GM18498 (cell line): ENCODE data around the gene IL3RA.
"Not testable (repeated sequence)": the region's sequence is repeated elsewhere in the genome, so short reads cannot be mapped to it uniquely, and the experiment has no call there.

Source experiments
- ATAC-seq: cut with Tn5 transposase; IDR thresholded peaks from one replicate; pipeline ENCODE4 v1.9.1; 2021; ENCODE audit warnings: mild to moderate bottlenecking, moderate library complexity; ENCODE audit not compliant: unreplicated experiment

The IL3RA gene

GRCh38 chrX:1421433-1422134, 85.0 kb downstream of the IL3RA start:
- ATAC-seq: no peak

- no peak for ATAC-seq
Observed at GRCh38 chrX:1422135-1422465, 85.5 kb downstream of the IL3RA start.

GRCh38 chrX:1423215-1423614, 86.6 kb downstream of the IL3RA start:
- no peak for ATAC-seq

GRCh38 chrX:1424147-1424851, 87.7 kb downstream of the IL3RA start:
- ATAC-seq: no peak

- ATAC-seq: no peak
Observed at GRCh38 chrX:1425381-1425780, 88.8 kb downstream of the IL3RA start.

GRCh38 chrX:1426321-1426720, 89.7 kb downstream of the IL3RA start:
- not testable (repeated sequence) for ATAC-seq

- ATAC-seq: no peak
Observed at GRCh38 chrX:1427756-1428155, 91.2 kb downstream of the IL3RA start.

- no peak for ATAC-seq
Observed at GRCh38 chrX:1430451-1430850, 93.9 kb downstream of the IL3RA start.
